ENCODE data around the gene NOX3.

NOX3 gene

DNA sequence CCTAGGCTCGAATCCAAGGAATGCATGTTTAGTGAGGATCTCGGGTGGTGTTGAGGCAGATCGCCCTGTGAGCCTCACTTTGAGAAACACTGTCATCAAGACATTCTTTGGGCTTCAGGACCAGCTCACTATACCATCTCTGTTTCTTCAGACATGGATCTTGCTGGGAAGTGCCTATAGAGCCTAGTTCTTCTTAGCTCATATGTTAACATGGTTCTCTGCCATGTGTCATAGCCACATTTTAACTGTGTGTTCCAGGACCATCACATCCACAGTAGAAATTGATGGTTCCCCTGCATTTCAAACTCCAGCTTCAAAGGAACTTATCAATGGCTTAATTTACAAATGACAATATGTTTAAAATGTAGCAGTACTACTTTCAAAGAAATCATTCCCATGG lies 57.4 kb downstream of the NOX3 start:
- no peaks in the 10 kb centered on the region for H3K4me1 ChIP-seq (ENCODE audit: control insufficient read depth in 1 of 2, insufficient read depth in 2 of 2, low read length in 2 of 2)
- no peaks in the 10 kb centered on the region for H3K79me1 ChIP-seq (ENCODE audit: low read length)
- H3K4ac ChIP-seq (ENCODE audit: low read depth, low read length): no peak overlapping the region
- no peak overlapping the region for H2BK12ac ChIP-seq (ENCODE audit: low read length)
- WGBS (ENCODE audit: extremely low coverage, insufficient coverage, insufficient read length): no CpG with 5 or more reads among the region's 3 CpGs
- H2AK5ac ChIP-seq (ENCODE audit: low read length): no peak overlapping the region
- no peak for DNase-seq
- no peak overlapping the region for H3K23ac ChIP-seq (ENCODE audit: low read length)
- H3K36me3 ChIP-seq (ENCODE audit: control insufficient read depth in 1 of 2, insufficient read depth in 2 of 2, low read length in 2 of 2): no peaks in the 10 kb centered on the region
- no peaks in the 10 kb centered on the region for H3K9me3 ChIP-seq (ENCODE audit: insufficient read depth, low read depth, low read length)
- no peak overlapping the region for H4K91ac ChIP-seq (ENCODE audit: low read depth, low read length)
- no peaks in the 10 kb centered on the region for H3K27me3 ChIP-seq (ENCODE audit: insufficient read depth, low read length)
- H3K18ac ChIP-seq (ENCODE audit: low read length): no peak overlapping the region
- no peak overlapping the region for H3K27ac ChIP-seq (ENCODE audit: low read depth, low read length)
- H3K14ac ChIP-seq (ENCODE audit: low read length): no peak overlapping the region
- no peak overlapping the region for H3K4me3 ChIP-seq (ENCODE audit: low read depth, low read length)
- H4K12ac ChIP-seq (ENCODE audit: low read depth, low read length): no peak overlapping the region
- no peak overlapping the region for H2BK5ac ChIP-seq (ENCODE audit: low read depth, low read length, poor library complexity)
- no peak overlapping the region for H2AFZ ChIP-seq (ENCODE audit: insufficient read depth, low read length, poor library complexity)
- H3K9ac ChIP-seq (ENCODE audit: low read length): no peak overlapping the region
- H3K4me2 ChIP-seq (ENCODE audit: low read length): no peak overlapping the region
- no peak overlapping the region for H2BK120ac ChIP-seq (ENCODE audit: insufficient read depth, low read length, poor library complexity)
- no peaks in the 10 kb centered on the region for H3K79me2 ChIP-seq (ENCODE audit: control insufficient read depth, insufficient read depth, low read length, poor library complexity)
- no peak overlapping the region for H4K8ac ChIP-seq (ENCODE audit: low read depth, low read length)

DNA sequence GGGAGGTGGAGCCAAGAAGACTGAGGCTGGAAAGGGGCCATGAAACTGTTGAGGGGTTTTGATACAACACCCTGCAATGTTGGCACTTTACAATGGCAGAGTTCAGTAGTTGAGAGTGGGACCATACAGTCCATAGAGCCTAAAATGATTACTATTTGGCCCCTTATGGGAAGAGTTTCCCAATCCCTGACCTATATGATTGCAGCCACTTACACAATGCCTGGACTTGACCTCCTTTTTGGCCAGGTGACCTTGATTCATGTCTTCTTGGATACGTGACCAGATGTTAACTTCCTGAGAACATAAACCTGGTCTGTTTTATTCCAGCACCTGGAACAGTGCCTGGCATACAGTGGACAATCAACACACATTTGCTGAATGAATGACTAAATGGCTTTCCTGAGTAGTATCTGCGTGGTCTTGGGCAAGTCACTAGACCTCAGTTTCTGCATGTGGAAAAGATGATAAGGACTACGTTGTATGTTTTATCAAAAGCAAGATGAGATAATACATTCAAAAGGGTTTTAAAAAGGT lies 58.4 kb downstream of the NOX3 start:
- no peaks in the 10 kb centered on the region for H3K36me3 ChIP-seq (ENCODE audit: control insufficient read depth in 1 of 2, insufficient read depth in 2 of 2, low read length in 2 of 2)
- H3K4me2 ChIP-seq (ENCODE audit: low read length): no peak overlapping the region
- H2BK120ac ChIP-seq (ENCODE audit: insufficient read depth, low read length, poor library complexity): no peak overlapping the region
- H3K4me3 ChIP-seq (ENCODE audit: low read depth, low read length): no peak overlapping the region
- no peak overlapping the region for H2BK12ac ChIP-seq (ENCODE audit: low read length)
- H2AFZ ChIP-seq (ENCODE audit: insufficient read depth, low read length, poor library complexity): no peak overlapping the region
- H3K18ac ChIP-seq (ENCODE audit: low read length): no peak overlapping the region
- H2AK5ac ChIP-seq (ENCODE audit: low read length): no peak overlapping the region
- H3K9me3 ChIP-seq (ENCODE audit: insufficient read depth, low read depth, low read length): no peaks in the 10 kb centered on the region
- no peak overlapping the region for H4K8ac ChIP-seq (ENCODE audit: low read depth, low read length)
- H3K14ac ChIP-seq (ENCODE audit: low read length): no peak overlapping the region
- no CpG with 5 or more reads among the region's 3 CpGs for WGBS (ENCODE audit: extremely low coverage, insufficient coverage, insufficient read length)
- H3K4ac ChIP-seq (ENCODE audit: low read depth, low read length): no peak overlapping the region
- H4K12ac ChIP-seq (ENCODE audit: low read depth, low read length): no peak overlapping the region
- no peak overlapping the region for H4K91ac ChIP-seq (ENCODE audit: low read depth, low read length)
- H3K79me1 ChIP-seq (ENCODE audit: low read length): no peaks in the 10 kb centered on the region
- no peak for DNase-seq
- H2BK5ac ChIP-seq (ENCODE audit: low read depth, low read length, poor library complexity): no peak overlapping the region
- no peaks in the 10 kb centered on the region for H3K79me2 ChIP-seq (ENCODE audit: control insufficient read depth, insufficient read depth, low read length, poor library complexity)
- H3K4me1 ChIP-seq (ENCODE audit: control insufficient read depth in 1 of 2, insufficient read depth in 2 of 2, low read length in 2 of 2): no peaks in the 10 kb centered on the region
- H3K27me3 ChIP-seq (ENCODE audit: insufficient read depth, low read length): no peaks in the 10 kb centered on the region
- H3K27ac ChIP-seq (ENCODE audit: low read depth, low read length): no peak overlapping the region
- H3K23ac ChIP-seq (ENCODE audit: low read length): no peak overlapping the region
- no peak overlapping the region for H3K9ac ChIP-seq (ENCODE audit: low read length)

- Histone ChIP-seq H3K79me1 (ENCODE audit: low read length) (no peaks in the 10 kb centered on the region), H3K4me3 (ENCODE audit: low read depth, low read length) (no peak overlapping the region), H2BK120ac (ENCODE audit: insufficient read depth, low read length, poor library complexity) (no peak overlapping the region), H4K91ac (ENCODE audit: low read depth, low read length) (no peak overlapping the region), H3K27me3 (ENCODE audit: insufficient read depth, low read length) (no peaks in the 10 kb centered on the region), H2BK5ac (ENCODE audit: low read depth, low read length, poor library complexity) (no peak overlapping the region), H2AFZ (ENCODE audit: insufficient read depth, low read length, poor library complexity) (no peak overlapping the region), H4K8ac (ENCODE audit: low read depth, low read length) (no peak overlapping the region), H3K79me2 (ENCODE audit: control insufficient read depth, insufficient read depth, low read length, poor library complexity) (no peaks in the 10 kb centered on the region), H3K36me3 (ENCODE audit: control insufficient read depth in 1 of 2, insufficient read depth in 2 of 2, low read length in 2 of 2) (no peaks in the 10 kb centered on the region), H3K18ac (ENCODE audit: low read length) (no peak overlapping the region), H2BK12ac (ENCODE audit: low read length) (no peak overlapping the region), H3K4me2 (ENCODE audit: low read length) (no peak overlapping the region), H2AK5ac (ENCODE audit: low read length) (no peak overlapping the region), H3K9ac (ENCODE audit: low read length) (no peak overlapping the region), H3K9me3 (ENCODE audit: insufficient read depth, low read depth, low read length) (no peaks in the 10 kb centered on the region), H3K4ac (ENCODE audit: low read depth, low read length) (no peak overlapping the region), H3K14ac (ENCODE audit: low read length) (no peak overlapping the region), H4K12ac (ENCODE audit: low read depth, low read length) (no peak overlapping the region), H3K4me1 (ENCODE audit: control insufficient read depth in 1 of 2, insufficient read depth in 2 of 2, low read length in 2 of 2) (no peaks in the 10 kb centered on the region), H3K27ac (ENCODE audit: low read depth, low read length) (no peak overlapping the region), H3K23ac (ENCODE audit: low read length) (no peak overlapping the region)
- WGBS (ENCODE audit: extremely low coverage, insufficient coverage, insufficient read length): no CpG with 5 or more reads among the region's 5 CpGs
- DNase-seq: no peak
Measured at GRCh38 chr6:155396605-155397004, 59.0 kb downstream of the NOX3 start.

DNA sequence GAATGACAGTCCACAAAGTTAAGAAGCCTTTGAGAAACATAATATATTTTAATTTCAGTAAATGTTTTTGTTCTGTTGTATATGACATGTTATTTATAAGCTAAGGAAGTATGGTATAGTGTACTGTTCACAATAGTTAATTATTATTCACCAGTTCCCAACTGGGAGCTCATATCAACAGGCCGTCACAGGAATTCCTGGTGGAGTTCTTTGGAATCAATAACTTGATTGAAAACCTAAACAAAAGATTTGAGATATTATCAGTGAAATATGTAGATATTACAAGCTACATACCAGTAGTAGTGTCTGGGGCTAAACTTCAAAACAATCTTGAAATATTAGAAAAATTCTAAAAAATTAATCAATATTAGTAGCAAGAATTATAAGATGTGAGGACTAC lies 60.3 kb downstream of the NOX3 start:
- H3K79me2 ChIP-seq (ENCODE audit: control insufficient read depth, insufficient read depth, low read length, poor library complexity): no peaks in the 10 kb centered on the region
- no peak overlapping the region for H3K27ac ChIP-seq (ENCODE audit: low read depth, low read length)
- no peak for DNase-seq
- H3K4me3 ChIP-seq (ENCODE audit: low read depth, low read length): no peak overlapping the region
- H3K18ac ChIP-seq (ENCODE audit: low read length): no peak overlapping the region
- H4K8ac ChIP-seq (ENCODE audit: low read depth, low read length): no peak overlapping the region
- no peak overlapping the region for H3K9ac ChIP-seq (ENCODE audit: low read length)
- H4K12ac ChIP-seq (ENCODE audit: low read depth, low read length): no peak overlapping the region
- H3K27me3 ChIP-seq (ENCODE audit: insufficient read depth, low read length): no peaks in the 10 kb centered on the region
- H2BK5ac ChIP-seq (ENCODE audit: low read depth, low read length, poor library complexity): no peak overlapping the region
- H2AK5ac ChIP-seq (ENCODE audit: low read length): no peak overlapping the region
- H4K91ac ChIP-seq (ENCODE audit: low read depth, low read length): no peak overlapping the region
- no peaks in the 10 kb centered on the region for H3K79me1 ChIP-seq (ENCODE audit: low read length)
- H3K4ac ChIP-seq (ENCODE audit: low read depth, low read length): no peak overlapping the region
- no peak overlapping the region for H2BK12ac ChIP-seq (ENCODE audit: low read length)
- no peaks in the 10 kb centered on the region for H3K9me3 ChIP-seq (ENCODE audit: insufficient read depth, low read depth, low read length)
- H3K14ac ChIP-seq (ENCODE audit: low read length): no peak overlapping the region
- no peak overlapping the region for H2AFZ ChIP-seq (ENCODE audit: insufficient read depth, low read length, poor library complexity)
- no CpG with 5 or more reads among the region's 1 CpG for WGBS (ENCODE audit: extremely low coverage, insufficient coverage, insufficient read length)
- no peak overlapping the region for H2BK120ac ChIP-seq (ENCODE audit: insufficient read depth, low read length, poor library complexity)
- H3K4me2 ChIP-seq (ENCODE audit: low read length): no peak overlapping the region
- no peak overlapping the region for H3K23ac ChIP-seq (ENCODE audit: low read length)
- H3K36me3 ChIP-seq (ENCODE audit: control insufficient read depth in 1 of 2, insufficient read depth in 2 of 2, low read length in 2 of 2): no peaks in the 10 kb centered on the region
- H3K4me1 ChIP-seq (ENCODE audit: control insufficient read depth in 1 of 2, insufficient read depth in 2 of 2, low read length in 2 of 2): no peaks in the 10 kb centered on the region

All from trophoblast cell (in vitro differentiated cells and primary cell).